OCI-LY3 (cell line): Measurements from ENCODE around the gene PCBP3.
"Not testable (repeated sequence)": the region's sequence is repeated elsewhere in the genome, so short reads cannot be mapped to it uniquely, and the experiment has no call there.

Experiments used
- H2AFZ ChIP-seq: fragments of 200-600, 300-600 bp; shearing (Covaris generic); 2 replicates; pipeline ENCODE4 v1.6.0; 2014; ENCODE audit warnings: antibody characterized with exemption, low read depth, low read length
- H3K27ac ChIP-seq: fragments of 200-600, 300-600 bp; sonication (generic); 2 replicates; pipeline ENCODE4 v1.5.1; 2014; ENCODE audit warnings: mild to moderate bottlenecking, low read length, moderate library complexity, mixed read lengths
- H3K27me3 ChIP-seq: fragments of 200-600, 300-600 bp; sonication (generic); 2 replicates; pipeline ENCODE4 v1.6.1; 2014; ENCODE audit warnings: low read depth, low read length, mixed read lengths
- H3K36me3 ChIP-seq: fragments of 200-600, 300-600 bp; sonication (generic); replicated peaks from 2 replicates; pipeline ENCODE3; 2014; ENCODE audit warnings: low read depth, low read length, mixed read lengths
- H3K4me1 ChIP-seq: fragments of 300-600, 200-600 bp; sonication (generic); 2 replicates; pipeline ENCODE4 v1.6.1; 2014; ENCODE audit warnings: low read length, mixed read lengths
- H3K4me2 ChIP-seq: fragments of 200-600, 300-600 bp; sonication (generic); 2 replicates; pipeline ENCODE4 v1.6.1; 2014; ENCODE audit warnings: low read length, mixed read lengths
- H3K4me3 ChIP-seq: fragments of 300-600, 200-600 bp; sonication (generic); 2 replicates; pipeline ENCODE4 v1.5.1; 2014; ENCODE audit warnings: antibody characterized with exemption, mild to moderate bottlenecking, low read length, moderate library complexity
- H3K79me2 ChIP-seq: fragments of 300-600, 200-600 bp; shearing (Covaris generic); 2 replicates; pipeline ENCODE4 v1.6.1; 2014; ENCODE audit warnings: mild to moderate bottlenecking, low read length, mixed read lengths
- H3K9ac ChIP-seq: fragments of 300-600, 200-600 bp; shearing (Covaris generic); 2 replicates; pipeline ENCODE4 v1.6.0; 2014; ENCODE audit warnings: mild to moderate bottlenecking, low read length, moderate library complexity
- H3K9me3 ChIP-seq: fragments of 200-600, 300-600 bp; shearing (Covaris generic); 2 replicates; pipeline ENCODE4 v1.6.1; 2014; ENCODE audit warnings: low read length, mixed read lengths; ENCODE audit not compliant: insufficient read depth
- H4K20me1 ChIP-seq: fragments of 200-600, 300-600 bp; sonication (generic); 2 replicates; pipeline ENCODE4 v1.6.1; 2016; ENCODE audit warnings: low read length, mixed read lengths; ENCODE audit not compliant: insufficient read depth
- CTCF ChIP-seq: fragments of 200-600, 300-600 bp; sonication (generic); IDR thresholded peaks from 2 replicates; pipeline ENCODE4 v1.5.1; 2014; ENCODE audit warnings: antibody characterized with exemption, low read length, low read depth
- EZH2phosphoT487 ChIP-seq: fragments of 200-600 bp; shearing (Covaris generic); IDR thresholded peaks from 2 replicates; pipeline ENCODE4 v1.6.1; 2018; ENCODE audit warnings: antibody characterized with exemption, mixed run types, low read depth

Gene PCBP3

GRCh38 chr21:45811136-45811535 is 167.6 kb downstream of the PCBP3 start:
- no peak overlapping the region for H3K4me3 ChIP-seq
- no peak overlapping the region for H2AFZ ChIP-seq
- no peaks in the 10 kb centered on the region for H3K27me3 ChIP-seq
- TF ChIP-seq CTCF (no peak), EZH2phosphoT487 (no peak)
- no peak overlapping the region for H3K9ac ChIP-seq
- H3K9me3 ChIP-seq, result no peaks in the 10 kb centered on the region
- no peaks in the 10 kb centered on the region for H3K79me2 ChIP-seq
- H4K20me1 ChIP-seq, result no peaks in the 10 kb centered on the region
- no peak overlapping the region for H3K27ac ChIP-seq
- H3K4me2 ChIP-seq, result no peak overlapping the region
- no peaks in the 10 kb centered on the region for H3K36me3 ChIP-seq
- no peaks in the 10 kb centered on the region for H3K4me1 ChIP-seq

GRCh38 chr21:45814210-45814940 is 170.8 kb downstream of the PCBP3 start:
- not testable (repeated sequence) for H3K79me2 ChIP-seq, H3K27me3 ChIP-seq, H3K9ac ChIP-seq, H3K9me3 ChIP-seq, H3K36me3 ChIP-seq, H3K4me3 ChIP-seq, H4K20me1 ChIP-seq, H3K4me2 ChIP-seq, H3K27ac ChIP-seq, H2AFZ ChIP-seq
- peaks cover 13% of the 10 kb centered on the region for H3K4me1 ChIP-seq

GRCh38 chr21:45815781-45816180 is 172.3 kb downstream of the PCBP3 start:
- not testable (repeated sequence) for H3K4me3 ChIP-seq, H3K9ac ChIP-seq

GRCh38 chr21:45816794-45817193 is 173.3 kb downstream of the PCBP3 start:
- Histone ChIP-seq H3K9me3 (no peaks in the 10 kb centered on the region), H3K36me3 (no peaks in the 10 kb centered on the region), H2AFZ (no peak overlapping the region), H3K9ac (no peak overlapping the region), H3K79me2 (no peaks in the 10 kb centered on the region), H3K27me3 (peaks cover 13% of the 10 kb centered on the region; the same call in 1 of the 2 replicates), H3K4me2 (no peak overlapping the region), H3K4me3 (no peak overlapping the region), H4K20me1 (no peaks in the 10 kb centered on the region), H3K27ac (no peak overlapping the region), H3K4me1 (peaks cover 36% of the 10 kb centered on the region)
- TF ChIP-seq EZH2phosphoT487 (no peak), CTCF (no peak)

More at GRCh38 chr21:45815781-45816180, 172.3 kb downstream of the PCBP3 start:
- H2AFZ ChIP-seq, H3K79me2 ChIP-seq, H4K20me1 ChIP-seq, H3K36me3 ChIP-seq, H3K27ac ChIP-seq, H3K27me3 ChIP-seq, H3K9me3 ChIP-seq, H3K4me2 ChIP-seq: not testable (repeated sequence)
- peaks cover 26% of the 10 kb centered on the region for H3K4me1 ChIP-seq

- Histone ChIP-seq H3K9ac (no peak overlapping the region), H4K20me1 (no peaks in the 10 kb centered on the region), H3K4me3 (no peak overlapping the region), H3K27me3 (peaks cover 17% of the 10 kb centered on the region; the same call in 1 of the 2 replicates), H3K36me3 (no peaks in the 10 kb centered on the region), H3K9me3 (no peaks in the 10 kb centered on the region), H3K4me2 (no peak overlapping the region), H2AFZ (no peak overlapping the region), H3K27ac (no peak overlapping the region), H3K79me2 (no peaks in the 10 kb centered on the region), H3K4me1 (peaks cover 38% of the 10 kb centered on the region)
- TF ChIP-seq CTCF (no peak), EZH2phosphoT487 (no peak)
These were observed 173.8 kb downstream of the PCBP3 start for GRCh38 chr21:45817345-45817744.
